GM18517 (cell line): ENCODE measurements around the gene GPR157.

ENCODE experiments used
- ATAC-seq: cut with Tn5 transposase; IDR thresholded peaks from one replicate; pipeline ENCODE4 v1.9.1; 2021; ENCODE audit warnings: mild to moderate bottlenecking, moderate library complexity; ENCODE audit not compliant: unreplicated experiment

The GPR157 gene

DNA sequence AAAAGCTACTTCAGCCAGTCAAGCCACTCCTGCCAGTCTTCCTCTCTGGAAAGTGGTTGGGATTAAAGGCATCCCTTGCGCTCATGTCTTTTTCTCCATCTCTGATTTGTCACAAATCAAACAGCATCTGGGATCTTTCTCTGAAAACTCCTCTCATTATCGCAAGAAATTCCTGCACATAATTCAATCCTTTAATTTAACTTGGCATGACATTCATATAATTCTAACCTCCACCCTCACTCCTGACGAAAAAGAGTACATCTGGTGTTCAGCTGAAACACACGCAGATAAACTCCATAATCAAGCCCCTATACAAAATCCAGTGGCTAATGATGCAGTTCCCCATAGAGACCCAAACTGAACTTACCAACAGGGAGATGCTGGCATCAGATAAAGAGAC is 40.1 kb downstream of the GPR157 start:
- ATAC-seq = no peak

DNA sequence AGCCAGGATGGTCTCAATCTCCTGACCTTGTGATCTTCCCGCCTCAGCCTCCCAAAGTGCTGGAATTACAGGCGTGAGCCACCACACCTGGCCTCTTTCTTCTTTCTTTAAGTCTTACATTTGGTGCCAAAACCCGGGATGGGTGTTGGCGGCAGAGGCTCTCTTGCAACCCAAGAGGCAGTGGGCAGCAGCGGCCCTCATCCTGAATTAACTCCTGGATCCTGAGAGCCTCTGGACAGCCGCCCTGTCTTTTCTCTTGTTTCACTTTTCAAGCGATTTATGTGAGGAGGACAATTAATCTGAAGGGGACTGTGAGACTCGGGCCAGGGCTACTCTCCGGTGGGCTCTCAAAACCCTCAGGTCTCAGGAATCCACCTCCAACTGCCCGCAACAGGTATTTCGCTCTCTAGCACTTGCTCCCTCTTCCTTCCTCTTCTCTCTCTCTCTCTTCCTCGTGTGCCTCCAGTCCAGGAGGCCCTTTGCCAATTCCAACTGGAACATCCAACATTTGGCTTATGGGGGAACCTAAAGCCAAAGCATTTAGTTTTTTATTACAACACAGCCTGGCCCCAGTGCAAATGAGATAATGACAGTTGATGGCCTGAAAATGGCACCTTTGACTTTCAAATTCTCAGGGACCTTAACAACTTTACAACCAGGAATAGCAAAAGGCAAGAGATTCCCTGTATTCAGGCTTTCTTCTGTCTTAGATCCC is 41.3 kb downstream of the GPR157 start:
- no peak for ATAC-seq

DNA sequence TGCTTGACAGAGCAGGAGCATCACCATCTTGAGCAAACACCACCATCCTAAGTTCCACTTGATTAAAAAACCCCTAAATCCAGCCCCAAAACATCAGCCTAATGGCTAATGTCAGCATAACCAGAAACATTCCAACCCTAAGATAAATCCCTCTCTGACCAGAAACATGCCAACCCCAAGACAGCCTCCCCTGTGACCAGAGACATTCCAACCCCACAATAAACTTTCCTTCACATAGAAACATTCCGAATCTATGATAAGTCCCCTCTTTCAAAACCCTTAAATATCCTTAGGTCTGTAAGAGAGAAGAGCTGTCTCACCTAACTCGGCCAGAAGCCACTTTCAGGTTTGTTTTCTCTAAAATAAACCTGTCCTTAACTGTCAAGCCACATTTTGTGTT is 42.1 kb downstream of the GPR157 start:
- ATAC-seq = no peak

DNA sequence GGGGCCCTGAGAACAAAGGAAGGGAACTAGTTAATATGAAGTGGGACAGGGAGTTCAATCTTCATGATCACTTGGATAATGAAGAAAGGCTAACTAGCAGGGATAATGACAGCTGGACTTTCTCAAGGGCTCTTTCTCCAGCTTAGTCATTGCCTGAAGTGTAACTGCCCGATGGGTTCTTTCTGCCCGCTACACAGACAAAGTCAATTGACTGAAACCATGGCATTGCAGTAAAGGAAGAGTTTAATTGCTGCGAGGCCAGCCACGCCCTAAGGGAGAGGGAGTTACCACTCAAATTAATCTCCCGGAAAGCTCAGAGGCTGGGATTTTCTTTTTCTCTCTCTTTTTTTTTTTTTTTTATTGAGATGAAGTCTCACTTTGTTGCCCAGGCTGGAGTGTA is 42.9 kb downstream of the GPR157 start:
- ATAC-seq = no peak

DNA sequence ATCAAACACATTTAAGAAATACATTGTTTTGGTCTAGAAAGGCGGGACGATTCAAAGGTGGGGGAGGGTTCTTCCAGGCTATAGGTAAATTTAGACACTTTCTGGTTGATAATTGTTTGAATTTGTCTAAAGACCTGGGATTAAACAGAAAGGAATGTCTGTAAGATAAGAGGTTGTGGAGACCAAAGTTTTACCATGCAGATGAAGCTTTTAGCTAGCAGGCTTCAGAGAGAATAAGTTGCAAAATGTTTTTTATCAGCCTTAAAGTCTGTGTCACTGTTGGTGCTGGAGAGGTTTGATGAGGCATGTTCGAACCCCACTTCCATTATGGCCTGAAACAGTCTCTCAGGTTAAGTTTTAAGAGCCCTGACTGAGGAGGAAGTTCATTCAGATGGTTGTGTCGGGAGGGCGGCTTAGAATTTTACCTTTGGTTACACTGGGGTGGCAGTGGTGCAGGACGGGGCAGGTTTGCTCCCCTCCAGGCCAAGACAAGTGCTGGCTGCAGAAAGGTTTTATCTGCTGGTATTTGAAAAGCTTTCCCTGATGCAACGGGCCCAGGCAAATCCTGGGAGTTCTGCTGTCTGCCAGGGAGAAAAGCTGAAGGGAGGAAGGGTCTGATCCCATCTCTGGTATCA is 43.5 kb downstream of the GPR157 start:
- no peak for ATAC-seq

DNA sequence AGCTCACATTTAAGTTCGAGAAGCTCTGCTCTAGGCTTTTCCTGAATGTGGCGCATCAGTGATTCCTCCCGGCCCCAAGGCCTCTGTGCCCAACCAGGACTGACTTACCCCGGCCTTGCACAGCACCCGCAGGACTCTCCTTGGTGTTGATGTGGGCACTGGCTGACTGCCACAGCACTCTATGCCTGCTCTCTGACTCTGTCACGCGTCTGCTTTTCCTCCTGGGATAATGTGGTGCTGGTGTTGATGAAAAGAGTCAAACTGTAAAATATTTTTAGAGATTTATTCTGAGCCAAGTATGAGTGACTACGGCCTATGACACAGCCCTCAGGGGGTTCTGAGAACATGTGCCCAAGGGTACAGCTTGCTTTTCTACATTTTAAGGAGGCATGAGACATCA is 44.0 kb downstream of the GPR157 start:
- no peak for ATAC-seq

DNA sequence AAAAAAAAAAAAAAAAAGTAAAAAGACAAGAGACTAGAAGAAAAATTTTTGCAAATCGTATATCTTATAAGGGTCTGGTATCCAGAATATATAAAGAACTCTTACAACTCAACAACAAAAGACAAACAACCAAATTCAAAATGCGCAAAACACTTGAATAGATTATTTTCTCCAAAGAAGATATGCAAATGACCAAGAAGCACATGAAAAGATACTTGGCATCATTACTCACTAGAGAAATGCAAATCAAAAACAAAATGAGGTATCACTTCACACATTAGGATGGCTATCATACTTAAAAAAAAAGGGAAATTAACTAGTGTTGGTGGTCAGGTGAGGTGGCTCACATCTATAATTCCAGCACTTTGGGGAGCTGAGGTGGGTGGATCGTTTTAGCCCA is 47.4 kb downstream of the GPR157 start:
- no peak for ATAC-seq

DNA sequence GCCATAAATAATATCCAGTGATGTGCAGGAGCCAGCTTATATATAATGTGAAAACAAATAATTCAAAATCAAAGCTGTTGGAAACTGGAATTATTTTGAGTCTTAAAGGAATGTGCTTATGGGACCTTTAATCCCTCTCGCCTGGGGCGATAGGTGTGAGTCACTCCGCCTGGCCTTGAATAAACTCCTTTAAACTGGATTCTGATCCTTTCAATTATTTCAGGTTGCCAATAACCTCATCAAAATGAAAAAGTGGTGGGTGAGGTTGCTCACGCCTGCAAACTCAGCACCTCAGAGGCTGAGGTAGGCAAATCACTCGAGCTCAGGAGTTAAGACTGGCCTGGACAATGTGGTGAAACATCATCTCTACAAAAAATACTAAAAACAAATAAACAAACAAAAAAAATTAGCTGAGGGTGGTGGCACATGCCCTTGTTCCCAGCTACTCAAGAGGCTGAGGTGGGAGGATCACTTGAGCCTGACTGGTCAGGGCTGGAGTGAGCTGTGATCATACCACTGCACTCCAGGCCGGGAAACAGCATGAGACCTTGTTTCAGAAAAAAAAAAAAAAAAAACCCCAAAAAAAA is 48.1 kb downstream of the GPR157 start:
- no peak for ATAC-seq

DNA sequence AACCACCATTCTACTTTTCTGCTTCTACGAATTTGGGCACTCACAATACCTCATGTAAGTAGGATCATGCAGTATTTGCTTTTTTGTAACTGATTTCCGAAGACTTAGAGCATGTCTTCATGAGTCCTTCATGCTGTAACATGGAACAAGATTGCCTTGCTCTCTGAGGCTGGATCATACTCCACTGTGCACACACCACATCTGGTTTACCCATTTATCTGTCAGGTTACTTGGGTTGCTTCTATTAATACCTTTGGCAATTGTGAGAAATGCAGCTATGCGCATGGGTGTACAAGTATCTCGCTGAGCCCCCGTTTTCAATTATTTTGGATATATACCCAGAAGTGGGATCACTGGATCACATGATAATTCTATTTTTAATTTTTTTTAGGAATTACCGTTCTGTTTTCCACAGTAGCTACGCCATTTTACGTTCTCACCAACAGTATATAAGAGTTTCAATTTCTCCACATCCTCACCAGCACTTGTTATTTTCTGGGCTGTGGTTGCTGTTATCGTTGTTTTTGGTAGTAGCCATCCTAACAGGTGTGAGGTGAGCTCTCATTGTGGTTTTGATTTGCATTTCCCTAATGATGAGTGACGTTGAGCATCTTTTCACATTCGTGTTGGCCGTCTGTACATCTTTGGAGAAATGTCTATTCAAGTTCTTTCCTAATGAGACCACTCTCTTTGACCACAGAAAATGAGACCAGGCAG is 48.8 kb downstream of the GPR157 start:
- peak; percentile 52 for ATAC-seq

DNA sequence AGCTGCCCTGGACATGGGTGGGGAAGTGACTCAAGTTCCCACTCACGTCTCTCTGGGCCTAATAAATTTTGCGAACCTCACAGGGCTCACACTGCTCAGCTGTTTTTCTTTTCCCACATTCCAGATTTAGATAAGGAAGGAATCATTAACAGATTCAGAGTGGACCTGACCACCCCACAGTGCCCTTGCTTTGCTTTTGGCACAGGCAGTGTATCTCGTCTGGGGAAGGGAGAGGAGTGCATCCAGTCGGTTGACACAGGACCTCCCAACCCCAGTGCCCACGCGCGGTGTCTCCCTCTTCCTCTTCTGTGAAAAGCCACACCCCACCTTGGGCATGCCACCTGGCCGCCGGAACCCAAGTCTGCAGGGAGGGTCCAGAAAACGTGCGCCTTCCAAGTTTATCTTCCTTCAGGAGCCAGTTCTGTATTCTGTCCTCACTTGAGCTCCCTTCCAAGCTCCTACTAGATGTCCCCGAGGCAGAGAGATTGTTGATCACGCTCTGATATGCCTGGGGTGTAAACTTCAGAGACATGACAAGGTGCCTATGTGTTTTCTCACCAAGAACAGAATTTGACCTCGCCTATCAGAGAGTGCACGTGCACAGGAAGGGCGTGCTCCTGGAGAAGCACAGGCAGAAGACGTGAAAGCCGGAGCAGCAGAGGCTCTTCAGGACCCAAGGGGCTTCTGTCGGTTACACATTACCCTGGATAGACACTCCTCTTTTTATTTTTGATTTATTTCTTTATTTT is 50.0 kb downstream of the GPR157 start:
- ATAC-seq = no peak

DNA sequence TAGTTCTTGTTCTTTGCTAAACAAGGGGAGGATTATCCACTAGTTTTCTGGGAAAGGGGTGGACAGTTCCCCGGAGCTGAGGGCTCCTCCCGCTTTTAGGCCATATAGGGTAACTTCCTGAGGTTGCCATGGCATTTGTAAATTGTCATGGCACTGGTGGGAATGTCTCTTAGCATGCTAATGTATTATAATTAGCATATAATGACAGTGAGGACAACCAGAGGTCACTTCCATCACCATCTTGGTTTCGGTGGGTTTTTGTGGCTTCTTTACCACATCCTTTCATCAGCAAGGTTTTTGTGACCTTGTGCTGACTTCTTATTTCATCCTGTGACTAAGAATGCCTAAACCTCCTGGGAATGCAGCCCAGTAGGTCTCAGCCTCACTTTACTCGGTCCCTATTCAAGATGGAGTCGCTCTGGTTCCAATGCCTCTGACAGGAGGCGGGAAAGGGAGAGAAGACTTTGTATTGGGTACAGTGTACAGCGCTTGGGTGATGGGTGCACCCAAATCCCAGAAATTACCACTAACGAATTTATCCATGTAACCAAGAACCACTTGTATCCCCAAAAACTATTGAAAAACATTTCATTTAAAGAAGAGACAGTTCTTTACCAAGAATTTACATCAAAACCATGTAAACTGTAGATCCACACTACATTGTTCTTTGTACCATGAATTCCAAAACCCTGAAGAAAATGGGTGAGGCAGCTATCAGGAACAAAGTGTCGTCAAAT is 50.7 kb downstream of the GPR157 start:
- ATAC-seq = no peak

DNA sequence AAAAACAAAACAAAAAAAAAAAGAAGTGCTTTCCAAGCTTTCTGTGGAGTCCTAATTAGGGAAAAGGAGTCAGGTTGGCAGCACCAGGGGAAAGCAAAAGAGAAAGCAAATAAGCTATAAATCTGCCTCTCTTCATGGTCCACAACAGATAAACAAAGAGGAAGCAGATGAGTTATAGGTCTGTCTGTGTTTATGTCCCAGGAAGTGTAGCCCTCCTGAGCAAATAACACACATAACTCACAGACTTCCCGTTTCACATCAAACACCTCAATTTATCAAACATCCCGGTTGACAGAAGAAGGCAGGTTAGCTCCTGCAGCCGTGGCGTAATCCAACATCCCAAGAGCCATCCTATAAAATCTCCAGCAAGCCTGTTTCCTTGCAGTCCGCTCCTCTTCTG is 53.9 kb downstream of the GPR157 start:
- no peak for ATAC-seq

DNA sequence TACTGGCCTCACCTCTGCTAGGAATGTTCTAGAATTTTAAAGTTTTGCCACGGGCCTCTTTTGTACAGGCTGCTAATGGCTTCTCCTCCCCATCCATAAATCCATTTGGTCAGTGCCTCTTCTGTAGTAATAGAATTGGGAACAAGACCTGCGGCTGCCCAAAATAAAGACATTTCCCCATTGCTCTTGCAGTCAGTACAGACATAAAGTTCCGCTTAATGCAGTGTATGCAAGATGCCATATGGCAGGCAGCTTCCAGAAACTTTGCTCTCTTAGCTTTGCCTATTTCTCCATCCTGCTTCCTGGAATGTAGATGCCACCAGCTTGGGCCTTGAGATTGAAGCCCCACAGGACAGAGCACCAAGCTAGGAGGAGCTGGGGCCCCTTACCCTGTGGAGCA is 55.8 kb downstream of the GPR157 start:
- no peak for ATAC-seq

DNA sequence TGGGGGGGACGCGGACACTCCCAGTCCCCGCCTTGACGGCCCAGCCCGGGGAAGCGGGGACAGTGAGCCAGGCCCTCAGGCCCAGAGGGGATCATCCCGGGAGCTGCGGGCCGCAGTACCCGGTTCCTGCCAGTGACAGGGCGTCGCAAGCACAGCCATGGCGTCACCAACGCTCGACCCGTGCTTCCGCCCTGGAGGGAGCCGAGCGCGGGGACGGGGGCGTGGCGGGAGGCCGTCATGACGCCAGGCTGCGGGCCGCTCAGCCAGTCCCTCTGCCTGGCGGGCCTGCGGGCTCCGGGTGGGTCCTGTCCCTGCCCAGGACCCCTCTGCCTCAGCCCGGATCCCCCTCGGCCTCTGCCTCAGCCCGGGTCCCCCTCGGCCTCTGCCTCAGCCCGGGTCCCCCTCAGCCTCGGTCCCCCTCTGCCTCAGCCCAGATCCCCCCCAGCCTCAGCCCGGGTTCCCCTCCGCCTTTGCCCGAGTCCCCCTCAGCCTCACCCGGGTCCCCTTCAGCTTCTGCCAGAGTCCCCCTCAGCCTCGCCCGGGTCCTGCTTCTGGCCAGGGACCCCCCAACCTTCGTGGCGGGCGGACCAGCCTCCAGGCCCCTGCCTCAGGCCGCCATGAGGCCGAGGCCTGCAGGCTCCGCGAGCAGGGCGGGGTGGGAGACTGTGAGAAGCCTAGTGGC is 57.2 kb downstream of the GPR157 start:
- no peak for ATAC-seq

DNA sequence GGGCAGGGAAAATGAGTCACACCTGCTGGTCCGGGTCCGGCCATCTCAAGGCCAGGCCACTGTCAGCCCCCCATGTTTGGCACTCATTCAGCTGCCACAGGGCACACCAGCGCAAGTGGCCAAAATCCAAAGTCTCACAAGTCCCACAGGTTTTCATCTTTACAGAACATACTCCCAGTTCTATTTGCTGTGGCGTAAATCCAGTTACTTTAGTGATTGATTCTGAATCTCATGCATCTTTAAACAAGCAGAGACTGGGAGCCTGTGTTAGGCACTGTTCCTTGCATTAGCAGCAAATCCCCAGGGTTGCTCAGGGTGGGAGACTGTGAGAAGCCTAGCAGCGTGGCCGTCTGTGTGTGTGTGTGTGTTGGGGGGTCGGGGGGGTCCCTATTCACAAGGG is 58.4 kb downstream of the GPR157 start:
- no peak for ATAC-seq

DNA sequence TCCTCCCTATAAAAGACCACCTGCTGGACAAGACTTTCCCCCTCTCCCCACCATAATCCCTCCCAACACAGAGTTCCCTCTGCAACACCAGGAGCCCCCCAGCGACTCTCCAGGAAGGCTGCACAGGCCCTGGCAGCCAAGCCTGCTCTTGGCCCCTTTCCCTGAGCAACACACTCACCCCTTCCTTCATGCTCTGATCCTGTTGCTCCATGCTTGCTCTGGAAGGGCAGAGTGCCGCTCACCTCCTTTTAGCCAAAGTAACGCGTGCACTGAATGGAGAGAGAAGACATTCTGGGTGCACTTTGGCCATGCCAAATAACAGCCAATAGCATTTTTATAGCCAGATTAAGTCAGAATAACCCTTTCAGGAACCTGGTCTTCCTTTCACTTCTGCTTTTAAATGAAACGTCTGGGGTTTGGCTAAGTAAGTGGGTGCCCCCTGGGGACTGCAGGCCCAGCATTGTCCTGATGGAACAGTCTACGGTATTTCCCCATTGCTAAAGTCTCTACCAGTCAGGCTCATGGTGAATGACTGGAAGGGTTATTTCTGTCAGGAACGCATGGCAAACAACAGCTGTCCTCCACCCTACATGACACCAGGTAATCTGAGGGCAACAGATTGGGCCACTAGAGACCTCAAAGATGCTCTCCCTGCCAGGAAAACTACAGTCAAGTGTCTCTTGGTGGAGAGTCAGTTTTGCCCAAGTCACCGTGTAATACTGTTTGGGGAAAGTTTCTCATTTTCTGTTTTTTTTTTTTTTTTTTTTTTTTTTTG is 59.4 kb downstream of the GPR157 start, which contains the start of gene SLC2A5:
Gene SLC2A5 (minus strand): TSS at position 310 of the 775 bp plus-strand sequence. CDS start 99 bp downstream, at position 211.
- peak; percentile 90 for ATAC-seq

DNA sequence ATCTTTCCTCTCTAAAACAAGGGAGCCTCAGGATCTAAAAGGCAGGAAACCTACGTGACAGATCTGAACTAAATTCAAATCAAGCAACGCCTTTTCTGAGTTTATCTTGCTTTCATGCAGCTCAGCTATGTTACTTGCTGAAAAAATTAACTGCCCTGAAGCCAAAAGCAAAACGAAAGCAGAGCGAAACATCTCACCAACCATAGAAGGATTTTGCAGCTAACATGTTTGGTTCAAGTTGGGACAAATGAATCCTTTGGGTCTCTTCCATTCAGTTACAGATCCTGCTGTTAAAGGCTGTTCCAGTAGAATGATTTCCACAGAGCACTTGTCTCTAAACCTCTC is 59.9 kb downstream of the GPR157 start:
- ATAC-seq = no peak

DNA sequence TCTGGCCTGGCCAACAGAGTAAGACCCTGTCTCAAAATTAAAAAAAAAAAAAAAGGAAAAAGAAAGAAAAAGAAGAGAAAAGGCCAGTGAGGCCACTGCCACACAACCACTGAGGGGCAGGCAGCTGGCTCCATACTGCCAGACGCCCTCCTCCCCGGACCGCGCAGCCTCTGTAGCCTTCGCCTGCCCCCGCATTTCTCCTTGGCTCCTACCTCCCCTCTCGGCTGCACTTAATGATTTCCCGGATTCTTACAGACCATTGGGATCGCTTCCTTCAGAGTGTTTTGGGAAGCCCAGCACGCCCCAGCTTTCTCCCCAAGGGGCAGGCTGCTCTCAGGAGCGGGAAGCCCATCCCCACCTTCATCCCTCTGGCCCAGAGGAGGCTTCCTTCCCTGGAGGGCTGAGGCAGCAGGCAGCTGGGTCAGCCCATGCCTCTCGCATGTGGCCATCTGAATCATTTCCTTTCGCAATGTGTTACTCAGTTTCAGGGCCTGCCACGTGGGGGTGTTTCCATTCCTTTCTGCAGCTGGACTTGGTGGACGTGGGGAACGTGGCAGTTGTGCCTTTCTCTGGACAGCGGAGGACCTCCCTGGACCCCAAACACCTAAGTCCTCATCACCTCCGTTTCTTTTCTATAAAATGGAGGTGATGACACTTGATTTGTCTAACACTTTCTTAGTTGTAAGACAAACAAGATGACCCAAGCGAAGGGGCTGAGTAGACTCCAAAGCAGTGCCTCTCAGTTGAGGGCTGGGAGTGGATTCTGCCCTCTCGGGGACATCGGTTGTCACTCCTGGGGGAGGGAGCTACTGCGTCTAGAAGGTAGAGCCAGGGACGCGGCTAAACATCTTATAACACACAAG is 61.7 kb downstream of the GPR157 start:
- no peak for ATAC-seq
